H1 (cell line): ENCODE results near the gene GULP1. TPM values are rescaled to one million over a fixed set of nuclear protein-coding genes. Genes with fewer than 3 reads are reported as not detected.

ENCODE experiments used
- CTCF ChIA-PET: fragments of 300-600 bp; sonication (Branson Sonifier 250); formaldehyde crosslinking; loops from one replicate; lab custom pipeline; 2021; ENCODE audit not compliant: partially characterized antibody; lab: Charles Lee
- POLR2A ChIA-PET: fragments of 300-600 bp; sonication (Branson Sonifier 250); formaldehyde crosslinking; loops from one replicate; lab custom pipeline; 2021; ENCODE audit warnings: inconsistent platforms; ENCODE audit not compliant: partially characterized antibody; lab: Charles Lee
- DNase-seq, 2 experiments: peaks; one replicate each; pipeline versions ENCODE4 v3.0.0 to v3.0.0-alpha.2; 2010 to 2022; ENCODE audit warnings: low spot score in 2 of 2, low read depth in 1 of 2, mixed read lengths in 1 of 2
- FAIRE-seq: peaks from 2 replicates; lab custom pipeline; 2011; peaks lifted over from hg19 to GRCh38; lab: Jason Lieb, UNC
- H2AFZ ChIP-seq: 2 replicates; pipeline ENCODE4 v1.8.1; 2012; ENCODE audit warnings: low read length, inconsistent platforms
- H2AK5ac ChIP-seq: 2 replicates; pipeline ENCODE4 v1.6.1; 2013; ENCODE audit warnings: low read depth, low read length
- H2BK120ac ChIP-seq: replicated peaks from 2 replicates; pipeline ENCODE3; 2013; ENCODE audit warnings: low read depth, low read length, inconsistent platforms
- H2BK12ac ChIP-seq: 2 replicates; pipeline ENCODE4 v1.6.1; 2013; ENCODE audit warnings: low read depth, low read length
- H2BK15ac ChIP-seq: 2 replicates; pipeline ENCODE4 v1.6.1; 2013; ENCODE audit warnings: low read length
- H2BK20ac ChIP-seq: 2 replicates; pipeline ENCODE4 v1.6.1; 2013; ENCODE audit warnings: low read length
- H2BK5ac ChIP-seq: 2 replicates; pipeline ENCODE4 v1.6.1; 2013; ENCODE audit warnings: low read depth, low read length
- H3K14ac ChIP-seq: 2 replicates; pipeline ENCODE4 v1.6.1; 2013; ENCODE audit warnings: inconsistent platforms; ENCODE audit not compliant: insufficient read length
- H3K18ac ChIP-seq: 2 replicates; pipeline ENCODE4 v1.6.1; 2013; ENCODE audit warnings: low read length; ENCODE audit errors: extremely low read depth
- H3K23ac ChIP-seq: 2 replicates; pipeline ENCODE4 v1.6.1; 2013; ENCODE audit warnings: inconsistent platforms; ENCODE audit not compliant: insufficient read length
- H3K23me2 ChIP-seq: 2 replicates; pipeline ENCODE4 v1.6.1; 2013; ENCODE audit warnings: low read depth, low read length
- H3K27ac ChIP-seq: 2 replicates; pipeline ENCODE4 v1.6.1; 2011; ENCODE audit warnings: low read depth, low read length, inconsistent platforms
- H3K27me3 ChIP-seq, 4 experiments: replicated peaks in 1 of 4; 1 replicate in 1 of 4; 2 replicates in 3 of 4; pipeline versions ENCODE4 v1.6.1 to v1.8.1; 2011 to 2013; ENCODE audit warnings: low read length in 3 of 4, mild to moderate bottlenecking in 3 of 4, inconsistent platforms in 2 of 4, mixed read lengths in 2 of 4, moderate library complexity in 1 of 4; ENCODE audit not compliant: control insufficient read depth in 3 of 4, insufficient read depth in 3 of 4; ENCODE audit errors: extremely low read depth in 1 of 4
- H3K36me3 ChIP-seq, 4 experiments: 2 replicates each; pipeline versions ENCODE4 v1.6.1 to v1.8.1; 2011 to 2013; ENCODE audit warnings: mild to moderate bottlenecking in 4 of 4, low read length in 3 of 4, moderate library complexity in 2 of 4, control low read depth in 1 of 4, inconsistent platforms in 1 of 4; ENCODE audit not compliant: insufficient read depth in 4 of 4, control insufficient read depth in 2 of 4
- H3K4ac ChIP-seq: replicated peaks from 2 replicates; pipeline ENCODE3; 2013; ENCODE audit warnings: low read length, low read depth, mixed read lengths, inconsistent platforms; ENCODE audit not compliant: insufficient read length
- H3K4me1 ChIP-seq, 4 experiments: replicated peaks in 1 of 4; 1 replicate in 1 of 4; 2 replicates in 3 of 4; pipeline versions ENCODE4 v1.6.1 to v1.8.1; 2011 to 2013; ENCODE audit warnings: low read length in 3 of 4, inconsistent platforms in 2 of 4, mixed read lengths in 1 of 4; ENCODE audit not compliant: insufficient read depth in 4 of 4, control insufficient read depth in 3 of 4
- H3K4me2 ChIP-seq, 2 experiments: 2 replicates each; pipeline versions ENCODE4 v1.6.1 to v1.8.1; 2011 to 2013; ENCODE audit warnings: low read depth in 2 of 2, low read length in 2 of 2, control low read depth in 1 of 2, inconsistent platforms in 1 of 2, mild to moderate bottlenecking in 1 of 2; ENCODE audit not compliant: insufficient read depth in 1 of 2
- H3K4me3 ChIP-seq, 4 experiments: fragments of 200-600, 300-600 bp in 1 of 4; sonication (generic), shearing (Covaris generic), sonication (Bioruptor Twin) in 1 of 4; 2 replicates each; pipeline versions ENCODE4 v1.5.1 to v1.8.1; 2011 to 2016; ENCODE audit warnings: low read length in 4 of 4, low read depth in 3 of 4, control low read depth in 2 of 4, inconsistent platforms in 2 of 4, mild to moderate bottlenecking in 2 of 4, mixed read lengths in 1 of 4, moderate library complexity in 1 of 4; ENCODE audit not compliant: insufficient read depth in 2 of 4; ENCODE audit errors: extremely low read depth in 1 of 4
- H3K56ac ChIP-seq: replicated peaks from 2 replicates; pipeline ENCODE3; 2013; ENCODE audit warnings: low read depth, mild to moderate bottlenecking, mixed read lengths, low read length, inconsistent platforms; ENCODE audit not compliant: insufficient read length
- H3K79me1 ChIP-seq: 2 replicates; pipeline ENCODE4 v1.6.1; 2013; ENCODE audit warnings: low read depth, low read length, control low read depth
- H3K79me2 ChIP-seq, 2 experiments: 2 replicates each; pipeline versions ENCODE4 v1.6.1 to v1.8.1; 2012 to 2013; ENCODE audit warnings: low read length in 2 of 2, mild to moderate bottlenecking in 2 of 2, inconsistent platforms in 1 of 2; ENCODE audit not compliant: insufficient read depth in 2 of 2, control insufficient read depth in 1 of 2
- H3K9ac ChIP-seq, 4 experiments: replicated peaks in 1 of 4; 1 replicate in 1 of 4; 2 replicates in 3 of 4; pipeline versions ENCODE4 v1.6.1 to v1.8.1; 2011 to 2013; ENCODE audit warnings: low read depth in 3 of 4, low read length in 3 of 4, control low read depth in 2 of 4, mild to moderate bottlenecking in 2 of 4, moderate library complexity in 2 of 4, inconsistent platforms in 1 of 4; ENCODE audit errors: extremely low read depth in 1 of 4
- H3K9me3 ChIP-seq, 2 experiments: 2 replicates each; pipeline versions ENCODE4 v1.6.1 to v1.8.1; 2012 to 2013; ENCODE audit warnings: mild to moderate bottlenecking in 2 of 2, moderate library complexity in 2 of 2, control low read depth in 1 of 2, inconsistent platforms in 1 of 2, low read depth in 1 of 2, low read length in 1 of 2, mixed read lengths in 1 of 2; ENCODE audit not compliant: insufficient read depth in 2 of 2
- H4K20me1 ChIP-seq, 2 experiments: replicated peaks in 1 of 2; 2 replicates each; pipeline versions ENCODE3 to v1.8.1; 2011 to 2013; ENCODE audit warnings: inconsistent platforms in 2 of 2, low read length in 2 of 2, mild to moderate bottlenecking in 1 of 2; ENCODE audit not compliant: insufficient read depth in 2 of 2, control insufficient read depth in 1 of 2
- H4K5ac ChIP-seq: 2 replicates; pipeline ENCODE4 v1.6.1; 2013; ENCODE audit warnings: low read length, low read depth, mixed read lengths, inconsistent platforms; ENCODE audit not compliant: insufficient read length
- H4K8ac ChIP-seq: 2 replicates; pipeline ENCODE4 v1.8.0; 2013; ENCODE audit warnings: mild to moderate bottlenecking, moderate library complexity, low read length, inconsistent platforms; ENCODE audit not compliant: insufficient read depth; ENCODE audit errors: extremely low read depth
- H4K91ac ChIP-seq: replicated peaks from 2 replicates; pipeline ENCODE3; 2013; ENCODE audit warnings: low read length, mixed read lengths, inconsistent platforms; ENCODE audit not compliant: insufficient read length
- ASH2L ChIP-seq: fragments of 200-600, 300-600 bp; sonication (generic); IDR thresholded peaks from one replicate; pipeline ENCODE4 v1.7.1; 2017; ENCODE audit warnings: low read length
- CTCF ChIP-seq, 3 experiments: IDR thresholded peaks; 1 replicate in 2 of 3; 2 replicates in 1 of 3; pipeline versions ENCODE4 v1.5.1 to v1.6.1; 2011; ENCODE audit warnings: low read length in 3 of 3, mild to moderate bottlenecking in 3 of 3, inconsistent platforms in 2 of 3, low read depth in 1 of 3, moderate library complexity in 1 of 3; ENCODE audit not compliant: insufficient read depth in 1 of 3; ENCODE audit errors: control extremely low read depth in 1 of 3
- EGR1 ChIP-seq: IDR thresholded peaks from 2 replicates; pipeline ENCODE4 v1.6.1; 2011; ENCODE audit warnings: low read depth, low read length, borderline replicate concordance
- HDAC2 ChIP-seq, 2 experiments: fragments of 300-600 bp in 1 of 2; sonication (generic) in 1 of 2; IDR thresholded peaks; 2 replicates each; pipeline ENCODE4 v1.6.1; 2011 to 2012; ENCODE audit warnings: low read depth in 2 of 2, low read length in 2 of 2, mild to moderate bottlenecking in 2 of 2, moderate library complexity in 2 of 2, borderline replicate concordance in 1 of 2, inconsistent platforms in 1 of 2
- JUN ChIP-seq: IDR thresholded peaks from 2 replicates; pipeline ENCODE4 v1.6.1; 2011; ENCODE audit warnings: low read depth, mild to moderate bottlenecking, improper control_type of control experiment, low read length
- SIN3A ChIP-seq, 2 experiments: IDR thresholded peaks in 1 of 2; conservative IDR thresholded peaks in 1 of 2; 2 replicates each; pipeline ENCODE4 v1.6.1; 2011 to 2012; ENCODE audit warnings: low read length in 2 of 2, improper control_type of control experiment in 1 of 2, low read depth in 1 of 2, mild to moderate bottlenecking in 1 of 2
- SP2 ChIP-seq: IDR thresholded peaks from 2 replicates; pipeline ENCODE4 v1.6.1; 2012; ENCODE audit warnings: mild to moderate bottlenecking, low read length, inconsistent platforms
- SP4 ChIP-seq: IDR thresholded peaks from 2 replicates; pipeline ENCODE4 v1.6.1; 2012; ENCODE audit warnings: low read length, inconsistent platforms
- SRF ChIP-seq: IDR thresholded peaks from 2 replicates; pipeline ENCODE4 v1.6.1; 2011; ENCODE audit warnings: mild to moderate bottlenecking, low read depth, low read length, moderate library complexity
- TAF1 ChIP-seq: IDR thresholded peaks from 2 replicates; pipeline ENCODE4 v1.6.1; 2011; ENCODE audit warnings: mild to moderate bottlenecking, low read depth, low read length
- TEAD4 ChIP-seq: IDR thresholded peaks from 2 replicates; pipeline ENCODE4 v1.6.1; 2012; ENCODE audit warnings: low read depth, low read length, inconsistent platforms, mixed read lengths
- WGBS, 2 experiments: shearing (Covaris generic) in 1 of 2; methylation state at CpG; one replicate each; pipeline versions ENCODE4 v1.1.6 to v1.1.7; 2013 to 2015; ENCODE audit warnings: low lambda C conversion rate in 2 of 2, mixed read lengths in 2 of 2, inconsistent platforms in 1 of 2, low coverage in 1 of 2, missing lambda C conversion rate in 1 of 2; ENCODE audit not compliant: insufficient replicate concordance in 2 of 2, insufficient coverage in 1 of 2, insufficient read length in 1 of 2; ENCODE audit errors: extremely low coverage in 1 of 2, missing lambda C conversion rate in 1 of 2; 5-methylcytosine and 5-hydroxymethylcytosine counted together
- polyA plus RNA-seq, 7 experiments: library from polyadenylated mRNA; depleted of rRNA in 3 of 7; stranded (reverse) in 5 of 7; unstranded in 2 of 7; fragments of >200 nt in 5 of 7; fragments of 200-250 nt in 2 of 7; gene quantifications; 1 replicate in 5 of 7; 2 replicates in 1 of 7; 4 replicates in 1 of 7; pipeline versions ENCODE4 v1.2.1 to v1.2.3, GENCODE V29; 2011 to 2013; ENCODE audit warnings: missing spikeins in 2 of 7, mixed read lengths in 2 of 7
- total RNA-seq: library from RNA; stranded (reverse); fragmentation: NEBNext Ultra II Directional; extraction: Animal tissue kit (Norgen Biotek cat#: 25700); gene quantifications from 2 replicates; pipeline ENCODE4 v1.2.1, GENCODE V29; 2021

The GULP1 gene
- total and polyA plus RNA-seq, 2 of the 8 experiments (the other 6 are each of a cell fraction or from before 2014, with no cell fraction given): 69.7 to 139 TPM

GRCh38 chr2:188315750-188316149 lies 24.1 kb downstream of the GULP1 start:
- H3K4me3 ChIP-seq: no peak overlapping the region
- DNase-seq (no peak), FAIRE-seq (no peak)
- H4K8ac ChIP-seq: no peak overlapping the region
- no peak overlapping the region for H2AK5ac ChIP-seq
- H2BK20ac ChIP-seq: no peak overlapping the region
- H4K20me1 ChIP-seq: peaks cover 2 to 5% of the 10 kb centered on the region in 2 experiments
- peaks cover 16 to 100% of the 10 kb centered on the region in 2 experiments for H3K79me2 ChIP-seq
- H3K56ac ChIP-seq: no peak overlapping the region
- H2BK5ac ChIP-seq: no peak overlapping the region
- H3K18ac ChIP-seq: no peak overlapping the region
- H3K4ac ChIP-seq: no peak overlapping the region
- H3K9ac ChIP-seq: no peak overlapping the region
- peaks cover 0 to 4% of the 10 kb centered on the region in 2 experiments; a peak in 2 of 4 replicates for H3K9me3 ChIP-seq
- H3K27me3 ChIP-seq: no peaks in the 10 kb centered on the region
- H2BK15ac ChIP-seq: no peak overlapping the region
- H2BK120ac ChIP-seq: no peak overlapping the region
- H4K91ac ChIP-seq: no peak overlapping the region
- no peaks in the 10 kb centered on the region for H3K23me2 ChIP-seq
- peaks cover 0 to 4% (median 0%) of the 10 kb centered on the region in 4 experiments; a peak in 2 of 8 replicates for H3K36me3 ChIP-seq
- ChIA-PET POLR2A (interaction anchor here (1.2 kb wide), 1 partner anchor 12 kb away, joined by 3 read pairs; no protein-coding TSS in a partner anchor), CTCF (no interaction called here)
- no peak overlapping the region for H3K14ac ChIP-seq
- no peak overlapping the region for H2BK12ac ChIP-seq
- TF ChIP-seq ASH2L: no peak
- no peak for TF ChIP-seq JUN
- no peak for TF ChIP-seq EGR1
- TF ChIP-seq TAF1: no peak
- no peak for TF ChIP-seq TEAD4
- TF ChIP-seq SRF: no peak
- no peak for TF ChIP-seq SP4
- TF ChIP-seq HDAC2 (IDR thresholded peaks at IDR 0.05; ENCODE audit: borderline replicate concordance in 1 of 2, low read depth in 2 of 2, low read length in 2 of 2): no peak
- TF ChIP-seq SIN3A (conservative IDR thresholded peaks at IDR 0.05 in 1 of 2, IDR thresholded peaks at IDR 0.05 in 1 of 2; ENCODE audit: low read depth in 1 of 2, low read length in 2 of 2): no peak
- TF ChIP-seq CTCF (IDR thresholded peaks at IDR 0.05; ENCODE audit: control extremely low read depth in 1 of 3, insufficient read depth in 1 of 3, low read depth in 1 of 3, low read length in 3 of 3): no peak
- no peak for TF ChIP-seq SP2
- WGBS, 2 experiments: 76% methylated on average over 4 of the region's 4 CpGs; no CpG with 5 or more reads in 1 of the 2 experiments
- H2AFZ ChIP-seq: no peak overlapping the region
- no peak overlapping the region for H3K23ac ChIP-seq
- no peaks in the 10 kb centered on the region for H3K79me1 ChIP-seq
- peaks cover 0 to 15% (median 10%) of the 10 kb centered on the region in 4 experiments; a peak in 5 of 7 replicates for H3K4me1 ChIP-seq
- H3K27ac ChIP-seq: no peak overlapping the region
- H3K4me2 ChIP-seq: no peak overlapping the region
- no peak overlapping the region for H4K5ac ChIP-seq
